K562 (cell line): ENCODE results near the gene SNRPA. TPM values are rescaled to one million over a fixed set of nuclear protein-coding genes. Genes with fewer than 3 reads are reported as not detected.

ENCODE experiments used
- ATAC-seq: fragments of 200-7000 bp; cut with Tn5 transposase; 3 replicates; pipeline ENCODE4 v1.9.1; 2020; ENCODE audit warnings: moderate library complexity
- BruUV-seq: library from RNA; stranded (reverse); fragments of 400-500 nt; replicated peaks from 2 replicates; lab custom pipeline; 2021; lab: Mats Ljungman, UMichigan
- CTCF ChIA-PET: fragments of 300-600 bp; formaldehyde crosslinking; extraction: SDS; loops from one replicate; lab custom pipeline; 2021; ENCODE audit warnings: low intra/inter-chr PET ratio; lab: Yijun Ruan, JAX
- POLR2A ChIA-PET: fragments of 300-600, 350-650 bp; sonication (Branson Sonifier 250); formaldehyde crosslinking; extraction: SDS; loops from one replicate; lab custom pipeline; 2021; ENCODE audit warnings: antibody characterized with exemption, inconsistent platforms; lab: Yijun Ruan, JAX
- DNase-seq, 4 experiments: peaks; one replicate each; pipeline versions ENCODE4 v3.0.0 to v3.0.0-alpha.2; 2011 to 2018; ENCODE audit warnings: low spot score in 3 of 4, mixed read lengths in 3 of 4; ENCODE audit errors: extremely low read depth in 1 of 4
- FAIRE-seq: peaks from 2 replicates; lab custom pipeline; 2011; peaks lifted over from hg19 to GRCh38; lab: Jason Lieb, UNC
- H2AFZ ChIP-seq: 2 replicates; pipeline ENCODE4 v1.6.0; 2011; ENCODE audit warnings: low read depth, low read length, control low read depth, inconsistent platforms
- H3K27ac ChIP-seq: fragments of 200-600 bp; 3 replicates; pipeline ENCODE4 v1.8.0; 2011; ENCODE audit warnings: low read depth, mild to moderate bottlenecking, control low read depth, inconsistent platforms, low read length, moderate library complexity, mixed read lengths; ENCODE audit errors: extremely low read depth
- H3K27me3 ChIP-seq, 2 experiments: fragments of 300-600 bp in 1 of 2; 2 replicates in 1 of 2; 3 replicates in 1 of 2; pipeline versions ENCODE4 v1.6.0 to v1.8.0; 2011; ENCODE audit warnings: inconsistent platforms in 2 of 2, low read length in 2 of 2, mild to moderate bottlenecking in 1 of 2, mixed read lengths in 1 of 2, moderate library complexity in 1 of 2; ENCODE audit not compliant: control insufficient read depth in 2 of 2, insufficient read depth in 2 of 2
- H3K36me3 ChIP-seq: fragments of 300-600 bp; 3 replicates; pipeline ENCODE4 v1.8.0; 2011; ENCODE audit warnings: mild to moderate bottlenecking, low read length, inconsistent platforms; ENCODE audit not compliant: control insufficient read depth, insufficient read depth
- H3K4me1 ChIP-seq, 2 experiments: fragments of 200-600 bp in 1 of 2; replicated peaks in 1 of 2; 2 replicates in 1 of 2; 3 replicates in 1 of 2; pipeline versions ENCODE4 v1.5.1 to v1.8.0; 2011; ENCODE audit warnings: inconsistent platforms in 2 of 2, low read length in 2 of 2, mild to moderate bottlenecking in 1 of 2, mixed read lengths in 1 of 2, moderate library complexity in 1 of 2; ENCODE audit not compliant: control insufficient read depth in 2 of 2, insufficient read depth in 2 of 2
- H3K4me2 ChIP-seq: 2 replicates; pipeline ENCODE4 v1.6.1; 2011; ENCODE audit warnings: low read length, control low read depth, inconsistent platforms, mixed read lengths; ENCODE audit not compliant: insufficient read depth
- H3K4me3 ChIP-seq: fragments of 200-600 bp; sonication (generic), shearing (Covaris generic); 2 replicates; pipeline ENCODE4 v1.5.1; 2016; ENCODE audit warnings: control low read depth, inconsistent platforms
- H3K79me2 ChIP-seq: fragments of 200-600 bp; 3 replicates; pipeline ENCODE4 v1.8.0; 2011; ENCODE audit warnings: low read length, inconsistent platforms; ENCODE audit not compliant: control insufficient read depth, insufficient read depth
- H3K9ac ChIP-seq, 2 experiments: 2 replicates each; pipeline versions ENCODE4 v1.6.0 to v1.6.1; 2011; ENCODE audit warnings: low read depth in 2 of 2, low read length in 2 of 2, control low read depth in 1 of 2, inconsistent platforms in 1 of 2, mild to moderate bottlenecking in 1 of 2, mixed read lengths in 1 of 2; ENCODE audit not compliant: insufficient read depth in 1 of 2
- H3K9me1 ChIP-seq: one replicate; pipeline ENCODE4 v1.6.0; 2011; ENCODE audit warnings: inconsistent platforms, mild to moderate bottlenecking, low read length, moderate library complexity; ENCODE audit not compliant: control insufficient read depth, insufficient read depth
- H3K9me3 ChIP-seq: replicated peaks from 2 replicates; pipeline ENCODE4 v1.5.1; 2011; ENCODE audit warnings: low read depth, low read length, inconsistent platforms; ENCODE audit not compliant: control insufficient read depth, insufficient read depth
- H4K20me1 ChIP-seq: replicated peaks from 2 replicates; pipeline ENCODE4 v1.6.1; 2011; ENCODE audit warnings: low read length, inconsistent platforms, mixed read lengths; ENCODE audit not compliant: control insufficient read depth, insufficient read depth
- CBFA2T3 ChIP-seq: fragments of 450-650 bp; IDR thresholded peaks from 2 replicates; pipeline ENCODE4 v1.6.1; 2017
- CXXC5 ChIP-seq: fragments of 250-450 bp; sonication (Bioruptor Pico); IDR thresholded peaks from 2 replicates; pipeline ENCODE4 v1.8.0; 2022; ENCODE audit warnings: inconsistent platforms, mild to moderate bottlenecking, moderate library complexity
- FOSL1 ChIP-seq: fragments of 200-800 bp; sonication (Bioruptor generic); conservative IDR thresholded peaks from 2 replicates; pipeline ENCODE4 v1.6.1; 2016; ENCODE audit warnings: missing genetic modification characterization, missing compliant biosample characterization
- FOXP4 ChIP-seq: sonication (generic); formaldehyde crosslinking; IDR thresholded peaks from 2 replicates; pipeline ENCODE4 v1.8.0; 2022; ENCODE audit warnings: mild to moderate bottlenecking, missing genetic modification reagents, borderline replicate concordance
- HLTF ChIP-seq: fragments of 450-650 bp; IDR thresholded peaks from 2 replicates; pipeline ENCODE4 v1.6.1; 2016
- PHB ChIP-seq: fragments of 250-450 bp; sonication (Bioruptor Pico); IDR thresholded peaks from 2 replicates; pipeline ENCODE4 v1.5.0; 2021
- POLR3G ChIP-seq: IDR thresholded peaks from 2 replicates; pipeline ENCODE4 v1.6.1; 2011; ENCODE audit not compliant: insufficient read length, insufficient replicate concordance; ENCODE audit errors: extremely low read depth
- RBM39 ChIP-seq: fragments of 200-400 bp; formaldehyde crosslinking; optimal IDR thresholded peaks from 2 replicates; pipeline ENCODE3; 2018; ENCODE audit warnings: low read depth, low read length
- SAFB ChIP-seq: fragments of 200-400 bp; formaldehyde crosslinking; IDR thresholded peaks from 2 replicates; pipeline ENCODE4 v1.6.1; 2017; ENCODE audit warnings: low read depth, low read length, borderline replicate concordance
- SRSF3 ChIP-seq: fragments of 200-400 bp; formaldehyde crosslinking; IDR thresholded peaks from 2 replicates; pipeline ENCODE4 v1.6.1; 2016; ENCODE audit warnings: mild to moderate bottlenecking, low read length, moderate library complexity; ENCODE audit not compliant: insufficient read depth
- ZBTB8A ChIP-seq: fragments of 450-650 bp; IDR thresholded peaks from 2 replicates; pipeline ENCODE4 v1.6.1; 2018; ENCODE audit warnings: mild to moderate bottlenecking, moderate library complexity; ENCODE audit not compliant: partially characterized antibody
- ZNF124 ChIP-seq: sonication (generic); formaldehyde crosslinking; IDR thresholded peaks from 2 replicates; pipeline ENCODE4 v1.8.1; 2022; ENCODE audit warnings: missing genetic modification reagents
- ZNF277 ChIP-seq: fragments of 250-450 bp; sonication (Bioruptor Pico); IDR thresholded peaks from 2 replicates; pipeline ENCODE4 v1.8.0; 2022; ENCODE audit warnings: inconsistent platforms, mild to moderate bottlenecking, moderate library complexity, borderline replicate concordance
- ZNF395 ChIP-seq: fragments of 200-800 bp; sonication (Bioruptor generic); IDR thresholded peaks from 2 replicates; pipeline ENCODE4 v1.6.1; 2017; ENCODE audit warnings: missing genetic modification characterization, missing compliant biosample characterization
- WGBS: fragments of 100-300 bp; shearing (Covaris generic); methylation state at CpG from one replicate; pipeline ENCODE4 v1.1.6; 2016; ENCODE audit warnings: low coverage, mixed read lengths; ENCODE audit not compliant: insufficient coverage; ENCODE audit errors: missing lambda C conversion rate; 5-methylcytosine and 5-hydroxymethylcytosine counted together
- in situ Hi-C: fragments of 300-500 bp; cut with MboI; formaldehyde crosslinking; loops from 4 replicates; pipeline ENCODE4 v1.15.0; 2018; ENCODE audit warnings: inconsistent platforms, mixed read lengths
- intact Hi-C: fragments of 100-400 bp; cut with micrococcal nuclease; formaldehyde crosslinking; loops from 2 replicates; pipeline ENCODE4 v1.14.2; 2022
- polyA plus RNA-seq, 8 experiments: library from polyadenylated mRNA; depleted of rRNA in 4 of 8; stranded (reverse) in 5 of 8; unstranded in 3 of 8; fragments of >200 nt; fragmentation: Nextera tagmentation in 2 of 8; fragmentation: Illumina TruSeq in 1 of 8; extraction: Ambion mirVana in 2 of 8; extraction: Trizol in 1 of 8; gene quantifications; 2 replicates each; pipeline versions ENCODE4 v1.2.1 to v1.2.3, GENCODE V29; 2011 to 2014; ENCODE audit warnings: inconsistent platforms in 1 of 8, missing spikeins in 1 of 8
- total RNA-seq, 7 experiments: library from RNA; depleted of rRNA in 6 of 7; stranded (reverse); fragments of >200 nt in 6 of 7; fragmentation: Illumina TruSeq in 2 of 7; extraction: Trizol in 2 of 7; gene quantifications; 2 replicates each; pipeline versions ENCODE4 v1.2.1 to v1.2.3, GENCODE V29; 2011 to 2021; ENCODE audit warnings: low replicate concordance in 1 of 7

The SNRPA gene
- total and polyA plus RNA-seq, 9 of the 15 experiments (the other 6 are each of a cell fraction or from before 2014, with no cell fraction given): 16.3 to 311 (median 193) TPM

- Histone ChIP-seq H4K20me1 (no peaks in the 10 kb centered on the region), H3K9me1 (no peaks in the 10 kb centered on the region), H3K4me2 (peak within 1 kb of the TSS; percentile 93), H3K9ac (peak within 1 kb of the TSS; percentile 79 to 90), H3K9me3 (no peaks in the 10 kb centered on the region), H3K79me2 (peaks cover 58% of the 10 kb centered on the region), H3K27me3 (no peaks in the 10 kb centered on the region), H3K27ac (peak within 1 kb of the TSS; percentile 80), H2AFZ (peak within 1 kb of the TSS; percentile 78), H3K4me1 (peaks cover 21 to 55% of the 10 kb centered on the region in 2 experiments), H3K4me3 (peak within 1 kb of the TSS; percentile 62), H3K36me3 (peaks cover 9% of the 10 kb centered on the region; the same call in 2 of the 3 replicates)
- intact Hi-C loops: loop anchor here (2.0 kb wide), 1 partner anchor 34 kb away; the partner anchor contains the start of genes ACTMAP and SNRPA
- FAIRE-seq: peak; percentile 87
- DNase-seq: peak; percentile 93 to 99 (median 94)
- ChIA-PET POLR2A (interaction anchor here (0.5 to 1.5 kb wide), 8 partner anchors 11 to 301 kb away, joined by 3 to 8 read pairs (median 3); partner anchors contain the start of genes ACTMAP and SNRPA), CTCF (interaction anchor here (0.7 kb wide), 1 partner anchor 21 kb away, joined by 3 read pairs; no protein-coding TSS in a partner anchor)
- peak; percentile 78 for ATAC-seq
- under 1% methylated on average over 41 of the region's 76 CpGs for WGBS
- in situ Hi-C loops: no loop called here
- TSS peak; percentile 81 for BruUV-seq
- no peak for TF ChIP-seq RBM39
- no peak for TF ChIP-seq CBFA2T3
- TF ChIP-seq ZNF124 (CRISPR knock-in tag): no peak
- TF ChIP-seq FOXP4 (CRISPR knock-in tag): no peak
- no peak for TF ChIP-seq POLR3G
- no peak for TF ChIP-seq FOSL1 (tag)
- no peak for TF ChIP-seq ZNF277 (CRISPR knock-in tag)
- TF ChIP-seq CXXC5 (CRISPR knock-in tag): peak; percentile 85
- TF ChIP-seq SAFB: no peak
- TF ChIP-seq PHB (CRISPR knock-in tag): no peak
- TF ChIP-seq HLTF: no peak
- no peak for TF ChIP-seq ZBTB8A
- no peak for TF ChIP-seq SRSF3
- no peak; the same call in 1 of the 2 replicates for TF ChIP-seq ZNF395 (CRISPR knock-in tag)
Observed at GRCh38 chr19:40716482-40717324, 34.3 kb upstream of the SNRPA start, which contains the start of the genes COQ8B and ITPKC. Gene COQ8B, minus strand, starts transcription at chr19:40716886. Its CDS starts 2,254 bp downstream, at chr19:40714632. Gene ITPKC, plus strand, starts transcription at chr19:40717112. Its CDS starts 24 bp downstream, at chr19:40717136.
